SKM-1 (cell line): ENCODE measurements around the gene LMNB1.
"Not testable (repeated sequence)": the region's sequence is repeated elsewhere in the genome, so short reads cannot be mapped to it uniquely, and the experiment has no call there.

Experiments
- DNase-seq: peaks from one replicate; lab custom pipeline; 2025; ENCODE audit not compliant: unreplicated experiment; lab: John Stamatoyannopoulos, UW

Gene LMNB1

GRCh38 chr5:126853541-126854307, 76.8 kb downstream of the LMNB1 start:
- DNase-seq = not testable (repeated sequence)

GRCh38 chr5:126854526-126855110, 77.7 kb downstream of the LMNB1 start:
- no peak for DNase-seq

- no peak for DNase-seq
Measured at GRCh38 chr5:126855266-126855665, 78.3 kb downstream of the LMNB1 start.

- DNase-seq = no peak
Measured at GRCh38 chr5:126857472-126858410, 80.8 kb downstream of the LMNB1 start.

GRCh38 chr5:126858441-126858840, 81.5 kb downstream of the LMNB1 start:
- no peak for DNase-seq

- DNase-seq = no peak
Measured at GRCh38 chr5:126863402-126863801, 86.5 kb downstream of the LMNB1 start.

- DNase-seq = no peak
Measured at GRCh38 chr5:126864042-126864688, 87.2 kb downstream of the LMNB1 start.

- DNase-seq = no peak
Measured at GRCh38 chr5:126865299-126865698, 88.4 kb downstream of the LMNB1 start.

- no peak for DNase-seq
Measured at GRCh38 chr5:126866851-126867636, 90.1 kb downstream of the LMNB1 start.

- no peak for DNase-seq
Measured at GRCh38 chr5:126868338-126869004, 91.5 kb downstream of the LMNB1 start.

GRCh38 chr5:126869005-126869451, 92.1 kb downstream of the LMNB1 start:
- no peak for DNase-seq

- DNase-seq = no peak
Measured at GRCh38 chr5:126871441-126871840, 94.5 kb downstream of the LMNB1 start.

GRCh38 chr5:126872561-126873354, 95.8 kb downstream of the LMNB1 start:
- no peak for DNase-seq

- no peak for DNase-seq
Measured at GRCh38 chr5:126875303-126875785, 98.4 kb downstream of the LMNB1 start.

- no peak for DNase-seq
Measured at GRCh38 chr5:126877602-126878001, 100.7 kb downstream of the LMNB1 start.

GRCh38 chr5:126878085-126878484, 101.1 kb downstream of the LMNB1 start:
- no peak for DNase-seq

GRCh38 chr5:126878634-126879033, 101.7 kb downstream of the LMNB1 start:
- DNase-seq = no peak

GRCh38 chr5:126881821-126882600, 105.1 kb downstream of the LMNB1 start:
- no peak for DNase-seq
